H1 (cell line): ENCODE measurements around the gene SMDT1. TPM values are rescaled to one million over a fixed set of nuclear protein-coding genes. Genes with fewer than 3 reads are reported as not detected.

Experiments used
- SP1 ChIP-seq: IDR thresholded peaks from 2 replicates; pipeline ENCODE4 v1.6.1; 2011; ENCODE audit warnings: low read depth, low read length
- SP4 ChIP-seq: IDR thresholded peaks from 2 replicates; pipeline ENCODE4 v1.6.1; 2012; ENCODE audit warnings: low read length, inconsistent platforms
- USF2 ChIP-seq: IDR thresholded peaks from 2 replicates; pipeline ENCODE4 v1.6.1; 2011; ENCODE audit warnings: low read length, improper control_type of control experiment
- YY1 ChIP-seq: IDR thresholded peaks from 2 replicates; pipeline ENCODE4 v1.6.1; 2011; ENCODE audit warnings: low read depth, mild to moderate bottlenecking, low read length
- polyA plus RNA-seq, 7 experiments: library from polyadenylated mRNA; depleted of rRNA in 3 of 7; stranded (reverse) in 5 of 7; unstranded in 2 of 7; fragments of >200 nt in 5 of 7; fragments of 200-250 nt in 2 of 7; gene quantifications; 1 replicate in 5 of 7; 2 replicates in 1 of 7; 4 replicates in 1 of 7; pipeline versions ENCODE4 v1.2.1 to v1.2.3, GENCODE V29; 2011 to 2013; ENCODE audit warnings: missing spikeins in 2 of 7, mixed read lengths in 2 of 7
- total RNA-seq: library from RNA; stranded (reverse); fragmentation: NEBNext Ultra II Directional; extraction: Animal tissue kit (Norgen Biotek cat#: 25700); gene quantifications from 2 replicates; pipeline ENCODE4 v1.2.1, GENCODE V29; 2021
- TF ChIP-seq, protein P1 (sequence below), 3 experiments: IDR thresholded peaks; 1 replicate in 2 of 3; 2 replicates in 1 of 3; pipeline versions ENCODE4 v1.5.1 to v1.6.1; 2011; ENCODE audit warnings: low read length in 3 of 3, mild to moderate bottlenecking in 3 of 3, inconsistent platforms in 2 of 3, low read depth in 1 of 3, moderate library complexity in 1 of 3; ENCODE audit not compliant: insufficient read depth in 1 of 3; ENCODE audit errors: control extremely low read depth in 1 of 3

The SMDT1 gene
- total and polyA plus RNA-seq, 2 of the 8 experiments (the other 6 are each of a cell fraction or from before 2014, with no cell fraction given): 34.9 to 35.6 TPM

DNA sequence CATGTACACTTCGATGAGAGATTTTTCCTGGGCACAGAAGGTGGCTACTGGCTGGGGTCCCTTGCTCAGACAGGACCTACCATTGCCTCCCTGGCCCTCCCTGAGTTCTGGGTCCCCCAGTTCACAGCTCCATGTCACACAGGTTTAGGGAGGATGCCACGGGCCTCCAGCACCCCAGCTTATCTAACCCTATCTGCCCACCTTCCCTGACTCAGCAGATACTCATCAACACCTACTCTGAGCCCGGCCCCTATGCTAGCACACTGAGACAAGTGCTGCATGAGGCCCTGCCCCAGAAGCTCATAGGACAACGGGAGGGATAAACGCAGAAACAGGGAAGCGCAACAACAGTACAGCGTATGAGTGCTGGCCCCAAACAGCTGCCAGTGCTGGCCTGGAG, 18.5 kb upstream of the SMDT1 start (continued):
- TF ChIP-seq, protein P1, sequence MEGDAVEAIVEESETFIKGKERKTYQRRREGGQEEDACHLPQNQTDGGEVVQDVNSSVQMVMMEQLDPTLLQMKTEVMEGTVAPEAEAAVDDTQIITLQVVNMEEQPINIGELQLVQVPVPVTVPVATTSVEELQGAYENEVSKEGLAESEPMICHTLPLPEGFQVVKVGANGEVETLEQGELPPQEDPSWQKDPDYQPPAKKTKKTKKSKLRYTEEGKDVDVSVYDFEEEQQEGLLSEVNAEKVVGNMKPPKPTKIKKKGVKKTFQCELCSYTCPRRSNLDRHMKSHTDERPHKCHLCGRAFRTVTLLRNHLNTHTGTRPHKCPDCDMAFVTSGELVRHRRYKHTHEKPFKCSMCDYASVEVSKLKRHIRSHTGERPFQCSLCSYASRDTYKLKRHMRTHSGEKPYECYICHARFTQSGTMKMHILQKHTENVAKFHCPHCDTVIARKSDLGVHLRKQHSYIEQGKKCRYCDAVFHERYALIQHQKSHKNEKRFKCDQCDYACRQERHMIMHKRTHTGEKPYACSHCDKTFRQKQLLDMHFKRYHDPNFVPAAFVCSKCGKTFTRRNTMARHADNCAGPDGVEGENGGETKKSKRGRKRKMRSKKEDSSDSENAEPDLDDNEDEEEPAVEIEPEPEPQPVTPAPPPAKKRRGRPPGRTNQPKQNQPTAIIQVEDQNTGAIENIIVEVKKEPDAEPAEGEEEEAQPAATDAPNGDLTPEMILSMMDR (IDR thresholded peaks at IDR 0.05; ENCODE audit: control extremely low read depth in 1 of 3, insufficient read depth in 1 of 3, low read depth in 1 of 3, low read length in 3 of 3): no peak
- TF ChIP-seq USF2 (no peak), YY1 (no peak), SP1 (no peak), SP4 (no peak)
